ENCODE results near the gene DCUN1D4.

DCUN1D4 gene

DNA sequence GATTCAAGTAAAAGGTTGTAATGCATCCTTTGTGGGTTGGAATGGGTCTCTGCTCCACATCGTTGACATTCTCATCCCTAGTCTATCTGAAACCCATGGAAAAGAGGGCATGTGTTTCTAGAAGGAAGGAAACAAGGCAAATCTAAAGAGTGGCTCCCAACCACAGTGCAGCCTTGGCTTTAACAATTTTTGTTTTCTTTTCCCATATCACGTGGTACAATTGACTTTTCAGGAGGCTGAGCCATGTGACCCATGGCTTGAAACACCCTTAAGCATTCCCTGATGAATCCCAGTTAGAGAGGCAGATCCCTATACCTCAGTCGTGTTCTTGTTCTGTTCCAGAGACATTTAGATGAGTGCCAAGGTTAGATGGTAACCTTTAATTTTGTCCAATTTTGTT, 12.8 kb downstream of the DCUN1D4 start:
- DNase-seq (ENCODE audit: low spot score) = no peak
- TF ChIP-seq, protein P1, sequence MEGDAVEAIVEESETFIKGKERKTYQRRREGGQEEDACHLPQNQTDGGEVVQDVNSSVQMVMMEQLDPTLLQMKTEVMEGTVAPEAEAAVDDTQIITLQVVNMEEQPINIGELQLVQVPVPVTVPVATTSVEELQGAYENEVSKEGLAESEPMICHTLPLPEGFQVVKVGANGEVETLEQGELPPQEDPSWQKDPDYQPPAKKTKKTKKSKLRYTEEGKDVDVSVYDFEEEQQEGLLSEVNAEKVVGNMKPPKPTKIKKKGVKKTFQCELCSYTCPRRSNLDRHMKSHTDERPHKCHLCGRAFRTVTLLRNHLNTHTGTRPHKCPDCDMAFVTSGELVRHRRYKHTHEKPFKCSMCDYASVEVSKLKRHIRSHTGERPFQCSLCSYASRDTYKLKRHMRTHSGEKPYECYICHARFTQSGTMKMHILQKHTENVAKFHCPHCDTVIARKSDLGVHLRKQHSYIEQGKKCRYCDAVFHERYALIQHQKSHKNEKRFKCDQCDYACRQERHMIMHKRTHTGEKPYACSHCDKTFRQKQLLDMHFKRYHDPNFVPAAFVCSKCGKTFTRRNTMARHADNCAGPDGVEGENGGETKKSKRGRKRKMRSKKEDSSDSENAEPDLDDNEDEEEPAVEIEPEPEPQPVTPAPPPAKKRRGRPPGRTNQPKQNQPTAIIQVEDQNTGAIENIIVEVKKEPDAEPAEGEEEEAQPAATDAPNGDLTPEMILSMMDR (IDR thresholded peaks at IDR 0.05; ENCODE audit: extremely low read depth, missing control alignments) = no peak

DNA sequence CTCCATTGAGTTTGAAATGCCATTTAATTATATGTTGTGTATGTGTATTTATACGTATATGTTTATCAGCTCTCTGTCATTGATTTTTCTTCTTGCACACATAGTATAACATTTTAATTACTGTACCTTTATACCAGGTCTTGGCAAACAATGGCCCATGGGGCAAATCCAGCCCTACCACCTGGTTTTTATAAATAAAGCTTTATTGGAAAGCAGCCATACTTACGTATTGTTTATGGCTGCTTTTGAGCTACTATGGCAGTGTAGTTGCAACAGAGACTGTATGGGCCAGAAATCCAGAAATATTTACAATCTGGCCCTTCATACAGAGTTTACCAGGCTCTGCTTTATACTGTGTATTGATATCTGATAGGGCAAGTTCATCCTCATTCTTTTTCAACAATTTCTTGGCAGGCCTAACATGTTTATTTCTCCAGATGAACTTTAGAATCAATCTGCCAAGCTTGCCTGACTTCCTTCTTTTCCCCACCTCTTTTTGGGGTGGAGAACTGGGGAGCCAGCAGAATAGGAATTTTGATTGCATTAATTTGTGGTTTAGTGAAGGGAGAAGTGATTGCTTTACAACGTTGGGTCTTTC, 15.8 kb downstream of the DCUN1D4 start:
- no peak for DNase-seq (ENCODE audit: low spot score)
- TF ChIP-seq, protein P1 (IDR thresholded peaks at IDR 0.05; ENCODE audit: extremely low read depth, missing control alignments) = no peak

DNA sequence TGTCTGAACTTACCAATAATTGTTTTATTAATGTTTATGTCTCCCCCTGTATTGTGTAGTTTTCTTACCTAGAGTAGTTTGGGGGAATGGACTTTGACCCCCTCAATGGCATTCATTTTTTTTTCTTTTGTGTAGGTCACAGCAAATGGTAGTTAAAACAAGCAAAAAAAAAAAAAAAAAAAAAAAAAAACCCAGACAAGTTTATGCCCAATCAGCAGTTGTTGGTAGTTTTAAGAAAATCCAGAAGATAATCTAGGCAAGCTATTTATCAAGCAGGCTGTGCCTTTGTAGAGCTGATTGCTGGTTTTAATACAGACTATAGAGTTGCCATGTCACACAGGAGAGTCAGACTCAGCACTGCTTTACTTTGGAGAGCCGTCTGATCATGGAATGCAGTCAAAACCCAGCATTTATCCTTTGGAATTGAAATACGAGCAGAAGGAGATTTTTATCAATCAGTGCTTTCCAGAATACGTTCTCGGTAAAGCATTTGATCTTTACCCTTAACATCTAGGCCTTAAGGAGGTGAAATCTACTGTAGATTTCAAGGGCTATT, 16.6 kb downstream of the DCUN1D4 start:
- TF ChIP-seq, protein P1 (IDR thresholded peaks at IDR 0.05; ENCODE audit: extremely low read depth, missing control alignments) = no peak
- DNase-seq (ENCODE audit: low spot score) = no peak

DNA sequence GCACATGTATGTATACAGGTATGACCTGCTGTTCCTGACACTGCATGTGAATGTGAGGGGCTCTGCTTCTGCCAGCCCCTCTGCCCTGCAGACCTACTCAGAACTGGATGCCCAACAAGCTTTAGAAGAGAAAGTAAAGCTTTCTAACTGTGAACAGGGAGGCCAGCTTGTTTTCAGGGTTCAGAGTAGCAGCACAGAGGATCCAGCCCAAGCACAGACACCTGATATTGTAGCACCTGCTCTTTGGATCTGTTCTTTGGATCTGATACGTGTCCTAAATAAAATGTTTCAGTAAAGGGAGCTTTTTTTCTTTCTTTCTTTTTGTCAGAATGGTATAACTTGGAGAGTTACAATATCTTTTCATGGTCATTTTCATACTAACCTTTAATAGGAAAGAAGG, 19.2 kb downstream of the DCUN1D4 start:
- no peak for DNase-seq (ENCODE audit: low spot score)
- TF ChIP-seq, protein P1 (IDR thresholded peaks at IDR 0.05; ENCODE audit: extremely low read depth, missing control alignments) = no peak

DNA sequence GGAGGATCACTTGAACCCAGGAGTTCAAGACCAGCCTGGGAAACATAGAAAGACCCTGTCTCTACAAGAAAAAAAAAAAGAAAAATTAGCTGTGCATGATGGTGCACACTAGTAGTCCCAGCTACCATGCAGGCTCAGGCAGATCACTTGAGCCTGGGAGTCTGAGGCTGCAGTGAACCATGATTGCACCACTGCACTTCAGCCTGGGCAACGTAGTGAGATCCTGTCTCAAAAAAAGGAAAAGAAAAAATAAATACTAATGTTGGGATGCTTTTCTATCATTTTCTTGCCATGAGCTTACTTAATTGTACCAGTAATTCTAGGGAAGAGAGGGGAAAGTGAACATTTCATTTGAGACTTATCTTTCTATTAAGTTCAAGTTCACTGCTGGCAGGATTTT, 19.8 kb downstream of the DCUN1D4 start:
- TF ChIP-seq, protein P1 (IDR thresholded peaks at IDR 0.05; ENCODE audit: extremely low read depth, missing control alignments) = no peak
- no peak for DNase-seq (ENCODE audit: low spot score)

DNA sequence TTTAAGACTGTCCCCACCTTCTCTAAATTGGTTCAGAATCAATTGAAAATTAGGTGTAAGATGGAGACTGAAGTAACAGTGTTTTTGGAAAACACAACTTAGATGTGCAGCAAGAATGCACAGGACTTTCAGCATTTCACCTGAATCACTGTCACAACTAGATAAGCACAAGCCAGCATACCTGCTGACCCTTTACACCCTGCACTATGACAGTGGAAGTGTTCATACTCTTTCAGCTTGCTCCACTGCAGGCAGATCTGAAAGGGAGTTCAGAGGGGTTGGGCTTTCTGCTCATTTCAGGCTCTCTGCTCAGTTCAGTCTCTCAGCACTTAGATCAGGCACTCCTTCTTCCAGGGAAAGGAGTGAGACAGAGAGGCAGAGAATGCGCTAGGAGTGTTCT, 22.8 kb downstream of the DCUN1D4 start:
- TF ChIP-seq, protein P1 (IDR thresholded peaks at IDR 0.05; ENCODE audit: extremely low read depth, missing control alignments) = no peak
- DNase-seq (ENCODE audit: low spot score) = no peak

DNA sequence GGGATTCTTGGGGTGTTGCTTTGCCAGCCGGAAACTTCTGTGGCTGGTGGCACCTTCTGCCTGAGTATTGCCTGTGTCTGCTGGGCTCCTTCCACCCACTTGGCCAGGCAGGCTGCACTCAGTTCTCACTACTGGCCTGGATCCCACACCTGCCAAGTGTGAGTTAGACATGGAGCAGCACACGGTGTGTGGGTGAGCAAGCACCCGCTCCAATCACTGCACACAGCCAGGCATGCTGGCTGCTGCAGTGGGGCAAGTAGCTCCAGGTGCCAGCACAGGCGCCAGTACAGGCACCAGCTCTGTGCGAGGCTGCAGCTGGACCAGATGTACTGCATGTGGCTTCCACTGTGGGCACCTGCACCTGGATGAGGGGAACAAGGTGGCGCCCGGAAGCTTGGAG, 23.9 kb downstream of the DCUN1D4 start:
- DNase-seq (ENCODE audit: low spot score) = no peak
- TF ChIP-seq, protein P1 (IDR thresholded peaks at IDR 0.05; ENCODE audit: extremely low read depth, missing control alignments) = no peak
